Measurements from ENCODE around the gene ASPG. TPM values are rescaled to one million over a fixed set of nuclear protein-coding genes. Genes with fewer than 3 reads are reported as not detected.

ASPG gene
- total and polyA plus RNA-seq, 2 experiments from 2014 or later: not detected

DNA sequence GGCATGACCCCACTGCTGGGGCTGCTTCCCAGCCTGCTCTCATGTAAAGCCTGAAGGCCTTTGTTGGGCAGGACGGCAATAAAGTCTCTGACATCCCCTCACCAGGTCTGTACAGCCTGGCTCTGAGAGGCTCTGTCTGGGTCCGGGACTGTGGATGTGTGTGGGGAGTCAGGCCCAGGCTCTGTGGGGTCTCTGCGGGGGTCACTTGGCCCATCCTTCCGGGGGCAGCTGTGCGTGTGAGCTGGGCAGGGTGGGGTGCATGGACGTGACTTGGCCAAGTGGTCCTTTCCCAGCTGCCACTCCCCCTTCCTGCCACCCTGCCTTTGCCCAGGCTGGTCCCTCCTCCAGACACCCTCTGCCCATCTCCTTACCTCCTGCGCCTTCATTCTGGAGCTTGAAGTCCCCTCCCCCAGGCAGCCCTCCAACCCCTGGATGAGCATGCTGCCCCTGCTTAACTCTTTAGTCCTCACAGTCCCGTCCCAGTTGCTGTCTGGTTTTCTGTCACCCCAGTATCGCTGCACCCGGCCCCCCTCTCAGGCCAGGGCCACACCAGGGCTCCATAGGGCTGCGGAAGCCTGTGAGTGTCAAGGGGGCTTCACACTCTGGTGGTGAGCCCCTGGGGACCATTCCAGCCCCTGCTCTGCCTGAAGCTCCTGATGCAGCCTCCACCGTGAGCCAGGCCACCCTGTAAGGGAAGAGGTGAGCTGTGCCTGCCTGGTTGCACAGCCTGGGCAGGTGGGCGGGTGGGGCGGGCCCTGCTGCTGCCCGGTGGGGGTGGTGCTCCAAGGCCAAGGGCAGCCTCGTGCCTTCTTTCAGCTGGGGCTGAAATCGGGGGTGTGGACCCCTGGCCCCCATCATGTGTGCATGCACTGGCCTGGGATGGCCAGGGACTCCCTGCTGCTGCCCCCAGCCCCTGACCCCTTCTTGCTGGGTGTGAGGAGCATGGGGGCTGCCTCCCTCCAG, 27.4 kb downstream of the ASPG start:
- DNase-seq: no peak

GRCh38 chr14:104113631-104114420, 28.3 kb downstream of the ASPG start:
- DNase-seq: no peak
- no peaks in the 10 kb centered on the region for H3K9me2 ChIP-seq (ENCODE audit: insufficient read depth)
- H3K9ac ChIP-seq: no peak overlapping the region
- no peak overlapping the region for H3K27ac ChIP-seq
- in situ Hi-C loops (cut with MboI): no loop called here
- no peaks in the 10 kb centered on the region for H3K4me1 ChIP-seq (ENCODE audit: insufficient read depth)
- H3K36me3 ChIP-seq (ENCODE audit: low read depth): no peaks in the 10 kb centered on the region
- H3K79me2 ChIP-seq (ENCODE audit: insufficient read depth): no peaks in the 10 kb centered on the region
- H3K27me3 ChIP-seq (replicated peaks; ENCODE audit: insufficient read depth): peaks cover 3% of the 10 kb centered on the region; the same call in 1 of the 2 replicates
- no peak overlapping the region for H3K4me2 ChIP-seq (ENCODE audit: unreplicated experiment)
- H3K4me3 ChIP-seq: no peak overlapping the region
- no peak overlapping the region for H2AFZ ChIP-seq
- no peaks in the 10 kb centered on the region for H3K9me3 ChIP-seq (ENCODE audit: low read depth)
- H3F3A ChIP-seq (ENCODE audit: insufficient read depth): no peaks in the 10 kb centered on the region
- WGBS, 2 experiments (ENCODE audit: low coverage in 1 of 2, low lambda C conversion rate in 2 of 2, missing lambda C conversion rate in 2 of 2): 52 to 60% methylated on average over 22 to 23 of the region's 23 CpGs
- no peaks in the 10 kb centered on the region for H4K20me1 ChIP-seq (ENCODE audit: insufficient read depth)
- no peak for TF ChIP-seq EZH2phosphoT487 (IDR thresholded peaks at IDR 0.05; ENCODE audit: insufficient read depth, low read depth)
- no peak for TF ChIP-seq EZH2 (IDR thresholded peaks at IDR 0.05; ENCODE audit: insufficient read depth, poor library complexity, severe bottlenecking)

More for the DNA sequence above, 27.4 kb downstream of the ASPG start:
- WGBS, 2 experiments (ENCODE audit: low coverage in 1 of 2, low lambda C conversion rate in 2 of 2, missing lambda C conversion rate in 2 of 2): 32 to 36% methylated on average over 10 to 16 of the region's 17 CpGs
- Histone ChIP-seq H3K27ac (no peak overlapping the region), H3K4me2 (ENCODE audit: unreplicated experiment) (no peak overlapping the region), H3K9me3 (ENCODE audit: low read depth) (no peaks in the 10 kb centered on the region), H3K4me3 (no peak overlapping the region), H3F3A (ENCODE audit: insufficient read depth) (no peaks in the 10 kb centered on the region), H3K79me2 (ENCODE audit: insufficient read depth) (no peaks in the 10 kb centered on the region), H2AFZ (no peak overlapping the region), H4K20me1 (ENCODE audit: insufficient read depth) (no peaks in the 10 kb centered on the region), H3K27me3 (replicated peaks; ENCODE audit: insufficient read depth) (peaks cover 3% of the 10 kb centered on the region; the same call in 1 of the 2 replicates), H3K4me1 (ENCODE audit: insufficient read depth) (no peaks in the 10 kb centered on the region), H3K9me2 (ENCODE audit: insufficient read depth) (no peaks in the 10 kb centered on the region), H3K36me3 (ENCODE audit: low read depth) (no peaks in the 10 kb centered on the region), H3K9ac (no peak overlapping the region)
- in situ Hi-C loops (cut with MboI): no loop called here
- TF ChIP-seq EZH2 (IDR thresholded peaks at IDR 0.05; ENCODE audit: insufficient read depth, poor library complexity, severe bottlenecking): no peak
- TF ChIP-seq EZH2phosphoT487 (IDR thresholded peaks at IDR 0.05; ENCODE audit: insufficient read depth, low read depth): no peak

DNA sequence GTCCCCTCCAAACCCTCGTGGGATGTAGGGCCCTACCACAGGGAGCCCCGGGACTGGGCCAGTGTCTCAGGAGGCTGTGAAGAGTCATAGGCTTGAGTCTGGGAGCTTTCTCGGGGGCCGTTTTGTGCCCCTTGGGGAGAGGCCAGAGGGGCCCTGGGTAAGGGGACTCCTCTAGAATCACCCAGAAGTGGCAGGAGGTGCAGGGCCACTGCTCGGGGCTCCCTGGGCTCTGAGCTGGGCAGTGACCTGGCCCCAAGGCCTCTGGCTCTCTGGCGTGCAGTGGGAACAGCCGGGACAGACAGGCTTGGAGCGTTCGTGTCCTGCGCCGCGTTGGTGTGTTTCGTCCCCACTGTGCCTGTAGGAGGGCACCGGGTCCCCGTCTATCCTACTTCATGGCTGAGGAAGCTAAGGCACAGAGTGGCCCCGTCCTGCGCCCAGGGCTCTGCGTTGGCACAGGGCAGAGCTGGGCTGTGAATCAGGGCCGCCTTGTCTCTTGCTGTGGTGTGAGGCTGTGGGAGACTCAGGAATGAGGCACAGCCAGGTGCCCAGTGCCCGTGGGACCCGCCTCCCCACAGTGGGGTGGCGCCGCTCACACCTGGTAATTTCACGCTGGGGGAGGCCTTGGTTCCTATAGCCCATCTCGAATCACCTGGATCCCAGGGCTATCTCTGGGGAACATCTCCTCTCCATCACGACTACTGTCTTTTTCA, 29.1 kb downstream of the ASPG start:
- H3K9me2 ChIP-seq (ENCODE audit: insufficient read depth): no peaks in the 10 kb centered on the region
- no peaks in the 10 kb centered on the region for H3F3A ChIP-seq (ENCODE audit: insufficient read depth)
- TF ChIP-seq EZH2 (IDR thresholded peaks at IDR 0.05; ENCODE audit: insufficient read depth, poor library complexity, severe bottlenecking): no peak
- no peak for TF ChIP-seq EZH2phosphoT487 (IDR thresholded peaks at IDR 0.05; ENCODE audit: insufficient read depth, low read depth)
- no peak for DNase-seq
- H3K36me3 ChIP-seq (ENCODE audit: low read depth): no peaks in the 10 kb centered on the region
- H3K79me2 ChIP-seq (ENCODE audit: insufficient read depth): no peaks in the 10 kb centered on the region
- H4K20me1 ChIP-seq (ENCODE audit: insufficient read depth): no peaks in the 10 kb centered on the region
- WGBS, 2 experiments (ENCODE audit: low coverage in 1 of 2, low lambda C conversion rate in 2 of 2, missing lambda C conversion rate in 2 of 2): 40 to 44% methylated on average over 26 of the region's 26 CpGs
- no peak overlapping the region for H3K27ac ChIP-seq
- no peaks in the 10 kb centered on the region for H3K4me1 ChIP-seq (ENCODE audit: insufficient read depth)
- H3K4me2 ChIP-seq (ENCODE audit: unreplicated experiment): no peak overlapping the region
- peaks cover 3% of the 10 kb centered on the region; the same call in 1 of the 2 replicates for H3K27me3 ChIP-seq (replicated peaks; ENCODE audit: insufficient read depth)
- no peaks in the 10 kb centered on the region for H3K9me3 ChIP-seq (ENCODE audit: low read depth)
- H3K9ac ChIP-seq: no peak overlapping the region
- H3K4me3 ChIP-seq: no peak overlapping the region
- H2AFZ ChIP-seq: no peak overlapping the region
- in situ Hi-C loops (cut with MboI): no loop called here

DNA sequence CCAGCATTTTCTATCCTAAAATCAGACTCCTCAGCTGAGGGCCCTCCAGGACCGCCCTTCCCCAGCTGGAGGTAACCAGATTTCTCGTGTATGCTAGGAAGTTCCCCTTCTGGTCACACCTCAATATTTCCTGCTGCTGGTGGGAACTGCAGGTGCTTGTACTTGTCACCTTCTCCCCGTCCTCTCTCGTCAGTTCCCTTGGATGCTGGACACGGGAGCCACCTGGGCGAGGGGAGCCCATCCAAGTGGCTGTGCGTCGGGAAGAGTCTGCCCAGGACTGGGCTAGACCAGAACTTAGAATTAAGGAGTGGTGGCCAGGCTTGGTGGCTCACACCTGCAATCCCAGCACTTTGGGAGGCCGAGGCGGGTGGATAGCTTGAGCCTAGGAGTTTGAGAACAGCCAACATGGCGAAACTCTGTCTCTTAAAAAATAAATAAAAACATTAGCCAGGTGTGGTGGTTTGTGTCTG, 29.7 kb downstream of the ASPG start:
- H3K9ac ChIP-seq: no peak overlapping the region
- H3K79me2 ChIP-seq (ENCODE audit: insufficient read depth): no peaks in the 10 kb centered on the region
- H3K27me3 ChIP-seq (replicated peaks; ENCODE audit: insufficient read depth): peaks cover 3% of the 10 kb centered on the region; the same call in 1 of the 2 replicates
- in situ Hi-C loops (cut with MboI): no loop called here
- TF ChIP-seq EZH2phosphoT487 (IDR thresholded peaks at IDR 0.05; ENCODE audit: insufficient read depth, low read depth) (no peak), EZH2 (IDR thresholded peaks at IDR 0.05; ENCODE audit: insufficient read depth, poor library complexity, severe bottlenecking) (no peak)
- no peaks in the 10 kb centered on the region for H3K9me3 ChIP-seq (ENCODE audit: low read depth)
- H3K4me3 ChIP-seq: no peak overlapping the region
- no peaks in the 10 kb centered on the region for H4K20me1 ChIP-seq (ENCODE audit: insufficient read depth)
- no peaks in the 10 kb centered on the region for H3F3A ChIP-seq (ENCODE audit: insufficient read depth)
- no peak for DNase-seq
- H3K9me2 ChIP-seq (ENCODE audit: insufficient read depth): no peaks in the 10 kb centered on the region
- H3K4me2 ChIP-seq (ENCODE audit: unreplicated experiment): no peak overlapping the region
- no peaks in the 10 kb centered on the region for H3K36me3 ChIP-seq (ENCODE audit: low read depth)
- H2AFZ ChIP-seq: no peak overlapping the region
- no peaks in the 10 kb centered on the region for H3K4me1 ChIP-seq (ENCODE audit: insufficient read depth)
- WGBS, 2 experiments (ENCODE audit: low coverage in 1 of 2, low lambda C conversion rate in 2 of 2, missing lambda C conversion rate in 2 of 2): 51 to 65% methylated on average over 11 of the region's 11 CpGs
- no peak overlapping the region for H3K27ac ChIP-seq

Measured in GM23248 (cell line).